Heart left ventricle (tissue), 16 donors: ENCODE measurements around the gene HACE1. TPM values are rescaled to one million over a fixed set of nuclear protein-coding genes. Genes with fewer than 3 reads are reported as not detected.

Experiments used
- ATAC-seq, 4 donors: fragments of 200-7000 bp; cut with Tn5 transposase; one replicate each; pipeline ENCODE4 v1.9.1; 2020 to 2022; ENCODE audit warnings: moderate library complexity in 4 of 4, mild to moderate bottlenecking in 3 of 4, moderate number of reproducible peaks in 1 of 4
- DNase-seq, 5 donors: peaks; one replicate each; pipeline ENCODE4 v3.0.0-alpha.2; 2020
- H3K27ac ChIP-seq, 12 donors: fragments of 200-600 bp; sonication (generic) in 4 of 12; one replicate each; pipeline versions ENCODE4 v1.5.0 to v1.8.0; 2016 to 2022; ENCODE audit warnings: mild to moderate bottlenecking in 2 of 12
- H3K27me3 ChIP-seq, 9 donors: fragments of 200-600 bp; sonication (generic) in 2 of 9; one replicate each; pipeline versions ENCODE4 v1.5.1 to v1.8.0; 2016 to 2022; ENCODE audit warnings: mild to moderate bottlenecking in 3 of 9
- H3K36me3 ChIP-seq, 9 donors: fragments of 200-600 bp; sonication (generic) in 2 of 9; one replicate each; pipeline versions ENCODE4 v1.5.0 to v1.8.0; 2018 to 2022; ENCODE audit warnings: mild to moderate bottlenecking in 2 of 9
- H3K4me1 ChIP-seq, 12 donors: fragments of 200-600 bp; sonication (generic) in 4 of 12; one replicate each; pipeline versions ENCODE4 v1.5.0 to v1.8.0; 2016 to 2022; ENCODE audit warnings: mild to moderate bottlenecking in 3 of 12
- H3K4me3 ChIP-seq, 12 donors: fragments of 200-600 bp; sonication (generic) in 4 of 12; one replicate each; pipeline versions ENCODE4 v1.5.0 to v1.8.0; 2017 to 2022; ENCODE audit warnings: mild to moderate bottlenecking in 9 of 12, moderate library complexity in 4 of 12
- H3K9me3 ChIP-seq, 12 donors: fragments of 200-600 bp; sonication (generic) in 4 of 12; one replicate each; pipeline versions ENCODE4 v1.5.0 to v1.8.0; 2016 to 2022; ENCODE audit warnings: mild to moderate bottlenecking in 1 of 12
- POLR2A ChIP-seq, 2 donors: fragments of 450-650 bp; IDR thresholded peaks; one replicate each; pipeline ENCODE4 v1.6.1; 2017; ENCODE audit warnings: antibody characterized with exemption in 2 of 2, mild to moderate bottlenecking in 2 of 2, moderate library complexity in 2 of 2
- WGBS, 4 donors: extraction: QIAGEN DNeasy Blood & Tissue Kit in 2 of 4; methylation state at CpG; one replicate each; pipeline versions ENCODE4 v1.1.5 to v1.1.7; 2013 to 2018; 5-methylcytosine and 5-hydroxymethylcytosine counted together
- intact Hi-C, 10 donors: fragments of 100-400 bp; cut with DNase I; formaldehyde crosslinking; loops; one replicate each; pipeline versions ENCODE4 v1.11.1 to v1.14.2; 2022
- polyA plus RNA-seq, 2 donors: library from polyadenylated mRNA; stranded (reverse); fragments of 200-250 nt; gene quantifications; one replicate each; pipeline ENCODE4 v1.2.3, GENCODE V29; 2013
- total RNA-seq, 9 donors: library from RNA; depleted of rRNA in 2 of 9; stranded (reverse); fragments of >200 nt in 2 of 9; fragmentation: NEBNext Ultra II Directional in 3 of 9; extraction: Animal tissue kit (Norgen Biotek cat#: 25700) in 3 of 9; gene quantifications; one replicate each; pipeline versions ENCODE4 v1.1.0 to v1.2.4, GENCODE V29; 2016 to 2023
- TF ChIP-seq, protein P1 (sequence below), 12 donors: fragments of 200-600 bp; sonication (generic) in 4 of 12; IDR thresholded peaks; one replicate each; pipeline versions ENCODE4 v1.5.0 to v1.8.0; 2018 to 2022; ENCODE audit warnings: antibody characterized with exemption in 12 of 12, mild to moderate bottlenecking in 5 of 12
- donor health status: ischemic (EF 13 %, LVEDD 7.1; RV severe dilation, severe dysfunction).
- donor health status: healthy with polysubstance abuse.
- donor health status: DM: no; HTN: yes; CAD: no.
- donor health status: DM: no; HTN: no; CAD: no.
- donor health status: ischemic (EF 25% LVEDD 6.9; RV normal size, moderate dysfunction).
- donor health status: ischemic (EF 25% LVEDD 5.7; RV mildly dilated, moderate dysfunction).
- donor health status: healthy.
- donor health status: DM: yes; HTN: yes; CAD: no.
- donor health status: ischemic (EF 35%, LVEDD 5.7; RV mildly dilated, moderate dysfunction).
- donor health status: nonischemic (EF 11% LVEDD 7.7; RV severe dilation, severe dysfunction).
- donor health status: DM: yes; HTN: yes; CAD: no.
- donor health status: PGD.
- donor health status: ischemic (EF 29% LVEDD 5.4; RV normal size, mild dysfunction).
- donor health status: nonischemic (EF 23%, LVEDD 6.1; RV moderate dilation, normal function).

HACE1 gene
- total and polyA plus RNA-seq, 11 donors: 2.9 to 8.6 (median 6.9) TPM

DNA sequence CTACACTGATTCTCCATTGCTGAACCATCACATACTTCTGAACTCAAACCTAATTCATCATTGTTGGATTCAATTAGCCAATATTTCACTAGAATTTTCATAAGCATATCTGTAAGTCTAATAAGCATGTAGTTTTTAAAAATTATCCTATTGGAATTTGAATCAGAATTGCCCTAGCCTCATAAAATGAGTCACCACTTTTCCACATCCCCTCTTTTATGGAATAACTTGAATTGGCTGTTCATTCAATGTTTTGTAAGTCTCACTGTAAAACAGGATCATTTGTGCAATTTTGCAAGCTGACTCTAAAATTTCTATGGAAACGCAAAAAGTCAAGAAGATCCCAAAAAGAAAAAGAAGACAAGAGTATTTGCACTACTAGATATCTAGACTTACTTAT lies 141.0 kb downstream of the HACE1 start:
- H3K4me1 ChIP-seq: no peaks in the 10 kb centered on the region
- TF ChIP-seq POLR2A (IDR thresholded peaks at IDR 0.05): no peak
- H3K36me3 ChIP-seq: no peaks in the 10 kb centered on the region
- no peaks in the 10 kb centered on the region for H3K27me3 ChIP-seq
- intact Hi-C loops: no loop called here
- 91 to 100% (median 95%) methylated on average over 1 of the region's 1 CpG for WGBS, 4 donors
- peaks cover 0 to 10% (median 0%) of the 10 kb centered on the region in 12 donors for H3K9me3 ChIP-seq
- DNase-seq (no peak), ATAC-seq (no peak)
- no peak overlapping the region for H3K27ac ChIP-seq
- no peak overlapping the region for H3K4me3 ChIP-seq

DNA sequence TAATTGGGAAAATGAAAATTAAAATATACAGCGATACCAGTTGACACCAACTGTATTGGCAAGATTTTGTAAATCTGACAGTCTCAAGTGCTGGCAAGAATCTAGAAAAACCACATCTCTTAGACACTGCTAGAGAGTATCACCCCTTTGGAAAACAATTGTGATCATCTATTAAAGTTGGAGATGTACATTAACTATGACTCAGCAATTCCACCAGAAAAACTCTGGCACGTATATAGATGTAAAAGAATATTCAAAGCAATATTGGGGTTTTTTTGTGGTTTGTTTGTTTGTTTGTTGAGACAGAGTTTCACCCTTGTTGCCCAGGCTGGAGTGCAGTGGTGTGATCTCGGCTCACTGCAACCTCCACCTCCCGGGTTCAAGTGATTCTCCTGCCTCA lies 142.9 kb downstream of the HACE1 start:
- Histone ChIP-seq H3K4me3 (no peak overlapping the region), H3K36me3 (no peaks in the 10 kb centered on the region), H3K27ac (no peak overlapping the region), H3K27me3 (no peaks in the 10 kb centered on the region), H3K4me1 (no peaks in the 10 kb centered on the region), H3K9me3 (peaks cover 0 to 10% (median 0%) of the 10 kb centered on the region in 12 donors)
- intact Hi-C loops: no loop called here
- no peak for TF ChIP-seq POLR2A (IDR thresholded peaks at IDR 0.05)
- TF ChIP-seq, protein P1, sequence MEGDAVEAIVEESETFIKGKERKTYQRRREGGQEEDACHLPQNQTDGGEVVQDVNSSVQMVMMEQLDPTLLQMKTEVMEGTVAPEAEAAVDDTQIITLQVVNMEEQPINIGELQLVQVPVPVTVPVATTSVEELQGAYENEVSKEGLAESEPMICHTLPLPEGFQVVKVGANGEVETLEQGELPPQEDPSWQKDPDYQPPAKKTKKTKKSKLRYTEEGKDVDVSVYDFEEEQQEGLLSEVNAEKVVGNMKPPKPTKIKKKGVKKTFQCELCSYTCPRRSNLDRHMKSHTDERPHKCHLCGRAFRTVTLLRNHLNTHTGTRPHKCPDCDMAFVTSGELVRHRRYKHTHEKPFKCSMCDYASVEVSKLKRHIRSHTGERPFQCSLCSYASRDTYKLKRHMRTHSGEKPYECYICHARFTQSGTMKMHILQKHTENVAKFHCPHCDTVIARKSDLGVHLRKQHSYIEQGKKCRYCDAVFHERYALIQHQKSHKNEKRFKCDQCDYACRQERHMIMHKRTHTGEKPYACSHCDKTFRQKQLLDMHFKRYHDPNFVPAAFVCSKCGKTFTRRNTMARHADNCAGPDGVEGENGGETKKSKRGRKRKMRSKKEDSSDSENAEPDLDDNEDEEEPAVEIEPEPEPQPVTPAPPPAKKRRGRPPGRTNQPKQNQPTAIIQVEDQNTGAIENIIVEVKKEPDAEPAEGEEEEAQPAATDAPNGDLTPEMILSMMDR (IDR thresholded peaks at IDR 0.05): no peak
- DNase-seq (no peak), ATAC-seq (no peak)
- WGBS, 4 donors: 94 to 97% (median 95%) methylated on average over 4 of the region's 4 CpGs

DNA sequence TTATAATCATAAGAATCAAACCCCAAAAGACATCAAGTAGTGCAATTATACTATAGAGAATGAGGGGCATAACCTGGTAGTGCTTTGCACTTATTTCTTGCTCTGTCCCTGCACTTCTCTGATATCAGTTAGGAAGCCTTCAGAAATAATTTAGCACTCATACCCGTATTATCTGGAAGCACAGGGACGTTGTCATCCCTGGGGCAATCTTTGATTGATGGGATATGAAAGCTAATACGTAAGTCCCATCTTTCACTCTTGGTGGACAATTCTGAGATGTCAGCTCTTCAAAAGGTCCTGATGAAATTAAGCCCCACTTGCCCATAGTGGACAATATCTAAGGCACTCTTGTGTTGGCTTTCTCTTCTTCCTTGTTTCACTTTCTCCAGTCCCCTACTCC lies 144.9 kb downstream of the HACE1 start:
- no peaks in the 10 kb centered on the region for H3K36me3 ChIP-seq
- DNase-seq (no peak), ATAC-seq (no peak)
- H3K4me1 ChIP-seq: peaks cover 0 to 4% (median 0%) of the 10 kb centered on the region in 12 donors
- TF ChIP-seq, protein P1 (IDR thresholded peaks at IDR 0.05): no peak
- TF ChIP-seq POLR2A (IDR thresholded peaks at IDR 0.05): no peak
- H3K4me3 ChIP-seq: no peak overlapping the region
- intact Hi-C loops: no loop called here
- 64 to 83% (median 76%) methylated on average over 3 of the region's 3 CpGs for WGBS, 4 donors
- H3K27me3 ChIP-seq: no peaks in the 10 kb centered on the region
- no peak overlapping the region for H3K27ac ChIP-seq
- H3K9me3 ChIP-seq: peaks cover 0 to 10% (median 0%) of the 10 kb centered on the region in 12 donors

DNA sequence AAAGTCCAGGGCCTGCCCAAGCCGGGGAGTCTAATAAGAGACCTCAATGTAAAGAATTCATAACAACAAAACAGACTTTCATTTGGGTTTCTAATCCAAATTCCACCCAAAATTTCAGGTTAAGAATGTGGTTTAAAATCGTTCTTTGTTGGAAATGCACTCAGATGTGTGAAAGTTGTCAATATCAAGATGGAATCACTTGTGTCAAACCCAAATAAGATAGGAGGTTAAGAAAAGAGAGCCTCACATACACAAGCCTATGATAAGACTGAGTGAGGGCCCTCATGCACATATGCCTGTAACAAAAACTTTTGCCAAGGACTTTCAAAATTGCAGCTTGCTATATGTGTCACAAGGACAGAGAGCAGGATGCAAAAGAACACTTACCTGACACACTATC lies 145.7 kb downstream of the HACE1 start:
- DNase-seq: no peak
- intact Hi-C loops: no loop called here
- H3K27me3 ChIP-seq: no peaks in the 10 kb centered on the region
- 83 to 91% (median 87%) methylated on average over 2 of the region's 2 CpGs for WGBS, 4 donors
- H3K4me1 ChIP-seq: peaks cover 0 to 4% (median 0%) of the 10 kb centered on the region in 12 donors
- H3K4me3 ChIP-seq: no peak overlapping the region
- no peak overlapping the region for H3K27ac ChIP-seq
- no peaks in the 10 kb centered on the region for H3K36me3 ChIP-seq
- no peak for TF ChIP-seq POLR2A (IDR thresholded peaks at IDR 0.05)
- TF ChIP-seq, protein P1 (IDR thresholded peaks at IDR 0.05): no peak
- no peak for ATAC-seq
- peaks cover 0 to 10% (median 0%) of the 10 kb centered on the region in 12 donors for H3K9me3 ChIP-seq

DNA sequence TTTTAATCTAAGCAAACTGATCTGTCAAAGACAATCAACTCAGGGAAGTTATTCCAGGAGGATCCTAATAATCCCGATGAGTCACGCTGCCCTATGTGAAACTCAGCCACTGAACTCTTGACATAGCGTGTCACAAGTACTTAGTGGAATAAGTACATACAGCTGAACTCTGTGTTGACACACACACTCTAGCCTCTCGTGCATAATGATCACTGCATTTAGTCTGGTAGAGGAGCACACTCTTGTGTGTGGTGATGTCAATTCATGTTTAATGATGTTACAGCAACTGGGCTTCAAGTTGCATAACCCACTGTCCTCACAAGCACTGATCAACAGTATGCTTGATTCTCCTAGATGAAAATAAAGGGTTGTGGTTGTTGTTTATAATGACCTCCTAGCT lies 148.3 kb downstream of the HACE1 start:
- Histone ChIP-seq H3K27ac (no peak overlapping the region), H3K27me3 (no peaks in the 10 kb centered on the region), H3K4me1 (peaks cover 0 to 4% (median 0%) of the 10 kb centered on the region in 12 donors), H3K36me3 (no peaks in the 10 kb centered on the region), H3K4me3 (no peak overlapping the region), H3K9me3 (peaks cover 0 to 10% (median 0%) of the 10 kb centered on the region in 12 donors)
- intact Hi-C loops: no loop called here
- ATAC-seq: no peak
- TF ChIP-seq, protein P1 (IDR thresholded peaks at IDR 0.05): no peak
- no peak for TF ChIP-seq POLR2A (IDR thresholded peaks at IDR 0.05)
- no peak for DNase-seq
- 74 to 85% (median 80%) methylated on average over 4 of the region's 4 CpGs for WGBS, 4 donors
